Cardiac septum (tissue), 1 donor: ENCODE results near the gene PURB. TPM values are rescaled to one million over a fixed set of nuclear protein-coding genes. Genes with fewer than 3 reads are reported as not detected.

Source experiments
- total RNA-seq: library from RNA; stranded (reverse); fragmentation: NEBNext Ultra II Directional; extraction: Animal tissue kit (Norgen Biotek cat#: 25700); gene quantifications from one replicate; pipeline ENCODE4 v1.2.1, GENCODE V29; 2021
- donor health status: DM: no; HTN: no; CAD: no.

Gene PURB
- total RNA-seq, 1 donor from 2014 or later, result 19.1 TPM

Other genes starting within 250 kb of the PURB start
- 62.4 TPM for gene ZMIZ2, start 136.7 kb downstream of the PURB start, total RNA-seq
- gene PPIA, start 88.8 kb downstream of the PURB start, total RNA-seq, result 436 TPM
- gene H2AZ2, start 37.4 kb downstream of the PURB start, total RNA-seq, result 210 TPM
- gene MYO1G, start 93.5 kb upstream of the PURB start, total RNA-seq, result 2.4 TPM
- gene CCM2, start 114.7 kb upstream of the PURB start, total RNA-seq, result 35.3 TPM
- 5.3 TPM for gene NACAD, start 203.4 kb upstream of the PURB start, total RNA-seq
- gene TBRG4, start 226.2 kb upstream of the PURB start, total RNA-seq, result 61.4 TPM